HEK293 (cell line): ENCODE measurements around the gene ZNF276.
A peak's percentile ranks its signal among the peaks of the same experiment; 100 is the strongest.

Experiments
- GLI2 ChIP-seq: fragments of 450-650 bp; formaldehyde crosslinking; IDR thresholded peaks from 2 replicates; pipeline ENCODE4; 2017; ENCODE audit warnings: missing biosample characterization, missing genetic modification characterization, low read depth, borderline replicate concordance
- IKZF3 ChIP-seq: fragments of 450-650 bp; IDR thresholded peaks from 2 replicates; pipeline ENCODE4 v1.5.0; 2018; ENCODE audit warnings: missing biosample characterization, mild to moderate bottlenecking, missing genetic modification characterization, moderate library complexity
- ZEB2 ChIP-seq: fragments of 450-650 bp; formaldehyde crosslinking; IDR thresholded peaks from 2 replicates; pipeline ENCODE4 v1.5.1; 2016; ENCODE audit warnings: missing biosample characterization, missing genetic modification characterization
- ZNF146 ChIP-seq: fragments of 450-650 bp; formaldehyde crosslinking; IDR thresholded peaks from 2 replicates; pipeline ENCODE4 v1.5.1; 2016; ENCODE audit warnings: missing biosample characterization, missing genetic modification characterization
- ZNF202 ChIP-seq: fragments of 450-650 bp; formaldehyde crosslinking; IDR thresholded peaks from 2 replicates; pipeline ENCODE4 v1.5.1; 2016; ENCODE audit warnings: missing biosample characterization, missing genetic modification characterization, borderline replicate concordance
- ZNF24 ChIP-seq: fragments of 450-650 bp; formaldehyde crosslinking; IDR thresholded peaks from 2 replicates; pipeline ENCODE4 v1.5.1; 2016; ENCODE audit warnings: missing biosample characterization, missing genetic modification characterization
- ZNF274 ChIP-seq, 2 experiments: fragments of 200-500 bp in 1 of 2; fragments of 450-650 bp in 1 of 2; sonication (Bioruptor generic) in 1 of 2; formaldehyde crosslinking in 1 of 2; IDR thresholded peaks; 2 replicates each; pipeline versions ENCODE4 v1.5.1 to v1.6.1; 2014 to 2016; ENCODE audit warnings: borderline replicate concordance in 1 of 2, inconsistent platforms in 1 of 2, low read length in 1 of 2, missing biosample characterization in 1 of 2, missing genetic modification characterization in 1 of 2
- ZNF292 ChIP-seq: fragments of 450-650 bp; formaldehyde crosslinking; IDR thresholded peaks from 2 replicates; pipeline ENCODE4 v1.5.1; 2016; ENCODE audit warnings: low read depth, missing biosample characterization, missing genetic modification characterization, borderline replicate concordance
- ZNF37A ChIP-seq: fragments of 450-650 bp; IDR thresholded peaks from 2 replicates; pipeline ENCODE4 v1.5.1; 2018; ENCODE audit warnings: missing biosample characterization, missing genetic modification characterization
- ZNF391 ChIP-seq: fragments of 450-650 bp; formaldehyde crosslinking; IDR thresholded peaks from 2 replicates; pipeline ENCODE4 v1.5.1; 2016; ENCODE audit warnings: low read depth, missing biosample characterization, missing genetic modification characterization, borderline replicate concordance
- ZNF416 ChIP-seq: fragments of 450-650 bp; formaldehyde crosslinking; IDR thresholded peaks from 2 replicates; pipeline ENCODE4 v1.5.1; 2016; ENCODE audit warnings: missing biosample characterization, missing genetic modification characterization
- ZNF48 ChIP-seq: fragments of 450-650 bp; formaldehyde crosslinking; IDR thresholded peaks from 2 replicates; pipeline ENCODE4 v1.5.1; 2016; ENCODE audit warnings: missing biosample characterization, missing genetic modification characterization
- ZNF501 ChIP-seq: fragments of 450-650 bp; formaldehyde crosslinking; IDR thresholded peaks from 2 replicates; pipeline ENCODE4 v1.5.1; 2016; ENCODE audit warnings: missing biosample characterization, missing genetic modification characterization
- ZNF510 ChIP-seq: fragments of 450-650 bp; formaldehyde crosslinking; IDR thresholded peaks from 2 replicates; pipeline ENCODE4 v1.5.1; 2018; ENCODE audit warnings: mild to moderate bottlenecking, missing genetic modification characterization, missing biosample characterization; ENCODE audit not compliant: insufficient replicate concordance
- ZNF521 ChIP-seq: fragments of 450-650 bp; formaldehyde crosslinking; IDR thresholded peaks from 2 replicates; pipeline ENCODE4 v1.5.1; 2017; ENCODE audit warnings: missing biosample characterization, mild to moderate bottlenecking, missing genetic modification characterization
- ZNF560 ChIP-seq: fragments of 450-650 bp; formaldehyde crosslinking; IDR thresholded peaks from 2 replicates; pipeline ENCODE4 v1.5.1; 2017; ENCODE audit warnings: missing biosample characterization, missing genetic modification characterization, borderline replicate concordance
- ZNF571 ChIP-seq: fragments of 450-650 bp; formaldehyde crosslinking; IDR thresholded peaks from 2 replicates; pipeline ENCODE4 v1.5.0; 2017; ENCODE audit warnings: missing biosample characterization, missing genetic modification characterization
- ZNF660 ChIP-seq: fragments of 450-650 bp; IDR thresholded peaks from 2 replicates; pipeline ENCODE4 v1.5.1; 2018; ENCODE audit warnings: missing biosample characterization, mild to moderate bottlenecking, missing genetic modification characterization
- ZNF677 ChIP-seq: fragments of 450-650 bp; IDR thresholded peaks from 2 replicates; pipeline ENCODE4 v1.5.0; 2018; ENCODE audit warnings: missing biosample characterization, mild to moderate bottlenecking, missing genetic modification characterization, moderate library complexity
- ZNF747 ChIP-seq: fragments of 450-650 bp; formaldehyde crosslinking; IDR thresholded peaks from 2 replicates; pipeline ENCODE4 v1.5.1; 2016; ENCODE audit warnings: missing biosample characterization, missing genetic modification characterization
- ZNF776 ChIP-seq: fragments of 450-650 bp; formaldehyde crosslinking; IDR thresholded peaks from 2 replicates; pipeline ENCODE4 v1.5.0; 2017; ENCODE audit warnings: missing biosample characterization, missing genetic modification characterization, borderline replicate concordance
- ZNF792 ChIP-seq: fragments of 450-650 bp; formaldehyde crosslinking; IDR thresholded peaks from 2 replicates; pipeline ENCODE4 v1.5.1; 2016; ENCODE audit warnings: missing biosample characterization, missing genetic modification characterization
- ZXDB ChIP-seq: fragments of 450-650 bp; formaldehyde crosslinking; IDR thresholded peaks from 2 replicates; pipeline ENCODE4 v1.5.1; 2016; ENCODE audit warnings: missing biosample characterization, missing genetic modification characterization
- TF ChIP-seq, protein P1 (sequence below): fragments of 450-650 bp; formaldehyde crosslinking; IDR thresholded peaks from 2 replicates; pipeline ENCODE4 v1.5.1; 2016; ENCODE audit warnings: missing biosample characterization, missing genetic modification characterization
- TF ChIP-seq, protein P2 (sequence below): fragments of 450-650 bp; formaldehyde crosslinking; IDR thresholded peaks from 2 replicates; pipeline ENCODE4 v1.5.1; 2017; ENCODE audit warnings: missing biosample characterization, missing genetic modification characterization
- TF ChIP-seq, protein P3 (sequence below): fragments of 450-650 bp; formaldehyde crosslinking; IDR thresholded peaks from 2 replicates; pipeline ENCODE4 v1.5.1; 2017; ENCODE audit warnings: missing biosample characterization, mild to moderate bottlenecking, missing genetic modification characterization, moderate library complexity
- TF ChIP-seq, protein P4 (sequence below): fragments of 450-650 bp; formaldehyde crosslinking; IDR thresholded peaks from 2 replicates; pipeline ENCODE4 v1.5.1; 2016; ENCODE audit warnings: missing biosample characterization, missing genetic modification characterization

The ZNF276 gene

DNA sequence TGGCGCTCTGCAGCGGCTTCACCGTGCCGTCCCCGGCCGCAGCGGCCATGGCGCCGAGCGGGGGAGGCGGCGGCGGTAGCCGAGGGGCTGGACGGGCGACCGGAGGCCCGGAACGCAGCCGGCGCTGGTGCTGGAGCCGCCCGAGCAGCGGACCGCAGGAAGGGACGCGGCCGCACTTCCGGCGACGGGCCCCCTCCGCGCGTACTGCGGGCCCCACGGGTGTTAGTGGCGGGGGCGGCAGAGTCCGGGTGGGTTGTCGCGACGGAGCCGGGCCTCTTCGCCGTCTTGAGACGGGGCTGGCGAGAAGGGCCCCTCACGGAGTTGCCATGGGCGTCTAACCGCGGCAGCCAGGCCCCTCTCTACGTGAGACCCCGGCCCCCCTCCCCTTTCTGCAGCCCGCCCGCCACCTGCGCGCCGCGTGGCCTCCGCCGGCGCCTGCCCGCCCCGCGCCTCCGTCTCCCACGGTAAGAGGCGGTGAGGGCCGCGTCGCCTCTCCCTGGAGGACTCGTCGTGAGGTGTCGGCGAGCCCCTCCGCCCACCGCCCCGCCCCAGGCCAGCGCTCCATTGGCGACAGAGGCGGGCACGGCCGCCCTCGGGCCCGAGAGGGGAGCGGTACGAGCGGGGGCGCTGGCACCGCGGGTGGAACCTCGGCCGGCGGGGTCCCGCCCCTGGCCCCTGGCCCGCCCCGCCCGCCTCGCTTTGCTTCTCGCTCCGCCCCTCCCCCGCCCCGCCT, at the start of gene ZNF276, which contains the start of gene VPS9D1 (continued):
- TF ChIP-seq ZNF274 (IDR thresholded peaks at IDR 0.05; ENCODE audit: low read length) (no peak), ZNF274 (tag by site-specific recombination; IDR thresholded peaks at IDR 0.05; ENCODE audit: borderline replicate concordance) (no peak), ZNF48 (tag by site-specific recombination) (no peak), ZNF37A (tag by site-specific recombination) (no peak), ZNF792 (no peak), ZNF521 (no peak), ZNF416 (tag by site-specific recombination) (no peak), ZEB2 (tag by site-specific recombination) (peak; percentile 33; the same call in 1 of the 2 replicates), ZNF560 (tag by site-specific recombination) (no peak), ZNF776 (tag by site-specific recombination) (no peak), ZNF202 (tag by site-specific recombination) (no peak), ZXDB (tag by site-specific recombination) (peak; percentile 62), GLI2 (tag by site-specific recombination) (no peak), ZNF510 (no peak), ZNF391 (tag by site-specific recombination) (peak; percentile 82; the same call in 1 of the 2 replicates), ZNF747 (tag by site-specific recombination) (no peak), IKZF3 (tag by site-specific recombination) (no peak), ZNF292 (tag by site-specific recombination) (no peak), ZNF660 (tag by site-specific recombination) (peak; percentile 91), ZNF24 (tag by site-specific recombination) (peak; percentile 50; the same call in 1 of the 2 replicates), ZNF571 (tag by site-specific recombination) (no peak), ZNF501 (tag by site-specific recombination) (no peak), ZNF677 (0 out of 2 replicates have a peak, but pooled peaks have one; percentile 42), ZNF146 (tag by site-specific recombination) (no peak)
- TF ChIP-seq, protein P1, sequence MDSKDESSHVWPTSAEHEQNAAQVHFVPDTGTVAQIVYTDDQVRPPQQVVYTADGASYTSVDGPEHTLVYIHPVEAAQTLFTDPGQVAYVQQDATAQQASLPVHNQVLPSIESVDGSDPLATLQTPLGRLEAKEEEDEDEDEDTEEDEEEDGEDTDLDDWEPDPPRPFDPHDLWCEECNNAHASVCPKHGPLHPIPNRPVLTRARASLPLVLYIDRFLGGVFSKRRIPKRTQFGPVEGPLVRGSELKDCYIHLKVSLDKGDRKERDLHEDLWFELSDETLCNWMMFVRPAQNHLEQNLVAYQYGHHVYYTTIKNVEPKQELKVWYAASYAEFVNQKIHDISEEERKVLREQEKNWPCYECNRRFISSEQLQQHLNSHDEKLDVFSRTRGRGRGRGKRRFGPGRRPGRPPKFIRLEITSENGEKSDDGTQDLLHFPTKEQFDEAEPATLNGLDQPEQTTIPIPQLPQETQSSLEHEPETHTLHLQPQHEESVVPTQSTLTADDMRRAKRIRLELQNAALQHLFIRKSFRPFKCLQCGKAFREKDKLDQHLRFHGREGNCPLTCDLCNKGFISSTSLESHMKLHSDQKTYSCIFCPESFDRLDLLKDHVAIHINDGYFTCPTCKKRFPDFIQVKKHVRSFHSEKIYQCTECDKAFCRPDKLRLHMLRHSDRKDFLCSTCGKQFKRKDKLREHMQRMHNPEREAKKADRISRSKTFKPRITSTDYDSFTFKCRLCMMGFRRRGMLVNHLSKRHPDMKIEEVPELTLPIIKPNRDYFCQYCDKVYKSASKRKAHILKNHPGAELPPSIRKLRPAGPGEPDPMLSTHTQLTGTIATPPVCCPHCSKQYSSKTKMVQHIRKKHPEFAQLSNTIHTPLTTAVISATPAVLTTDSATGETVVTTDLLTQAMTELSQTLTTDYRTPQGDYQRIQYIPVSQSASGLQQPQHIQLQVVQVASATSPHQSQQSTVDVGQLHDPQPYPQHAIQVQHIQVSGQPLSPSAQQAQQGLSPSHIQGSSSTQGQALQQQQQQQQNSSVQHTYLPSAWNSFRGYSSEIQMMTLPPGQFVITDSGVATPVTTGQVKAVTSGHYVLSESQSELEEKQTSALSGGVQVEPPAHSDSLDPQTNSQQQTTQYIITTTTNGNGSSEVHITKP (tag by site-specific recombination) = 0 out of 2 replicates have a peak, but pooled peaks have one; percentile 12
- TF ChIP-seq, protein P2, sequence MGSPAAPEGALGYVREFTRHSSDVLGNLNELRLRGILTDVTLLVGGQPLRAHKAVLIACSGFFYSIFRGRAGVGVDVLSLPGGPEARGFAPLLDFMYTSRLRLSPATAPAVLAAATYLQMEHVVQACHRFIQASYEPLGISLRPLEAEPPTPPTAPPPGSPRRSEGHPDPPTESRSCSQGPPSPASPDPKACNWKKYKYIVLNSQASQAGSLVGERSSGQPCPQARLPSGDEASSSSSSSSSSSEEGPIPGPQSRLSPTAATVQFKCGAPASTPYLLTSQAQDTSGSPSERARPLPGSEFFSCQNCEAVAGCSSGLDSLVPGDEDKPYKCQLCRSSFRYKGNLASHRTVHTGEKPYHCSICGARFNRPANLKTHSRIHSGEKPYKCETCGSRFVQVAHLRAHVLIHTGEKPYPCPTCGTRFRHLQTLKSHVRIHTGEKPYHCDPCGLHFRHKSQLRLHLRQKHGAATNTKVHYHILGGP (tag by site-specific recombination) = no peak
- TF ChIP-seq, protein P3, sequence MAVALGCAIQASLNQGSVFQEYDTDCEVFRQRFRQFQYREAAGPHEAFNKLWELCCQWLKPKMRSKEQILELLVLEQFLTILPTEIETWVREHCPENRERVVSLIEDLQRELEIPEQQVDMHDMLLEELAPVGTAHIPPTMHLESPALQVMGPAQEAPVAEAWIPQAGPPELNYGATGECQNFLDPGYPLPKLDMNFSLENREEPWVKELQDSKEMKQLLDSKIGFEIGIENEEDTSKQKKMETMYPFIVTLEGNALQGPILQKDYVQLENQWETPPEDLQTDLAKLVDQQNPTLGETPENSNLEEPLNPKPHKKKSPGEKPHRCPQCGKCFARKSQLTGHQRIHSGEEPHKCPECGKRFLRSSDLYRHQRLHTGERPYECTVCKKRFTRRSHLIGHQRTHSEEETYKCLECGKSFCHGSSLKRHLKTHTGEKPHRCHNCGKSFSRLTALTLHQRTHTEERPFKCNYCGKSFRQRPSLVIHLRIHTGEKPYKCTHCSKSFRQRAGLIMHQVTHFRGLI (tag by site-specific recombination) = no peak
- TF ChIP-seq, protein P4, sequence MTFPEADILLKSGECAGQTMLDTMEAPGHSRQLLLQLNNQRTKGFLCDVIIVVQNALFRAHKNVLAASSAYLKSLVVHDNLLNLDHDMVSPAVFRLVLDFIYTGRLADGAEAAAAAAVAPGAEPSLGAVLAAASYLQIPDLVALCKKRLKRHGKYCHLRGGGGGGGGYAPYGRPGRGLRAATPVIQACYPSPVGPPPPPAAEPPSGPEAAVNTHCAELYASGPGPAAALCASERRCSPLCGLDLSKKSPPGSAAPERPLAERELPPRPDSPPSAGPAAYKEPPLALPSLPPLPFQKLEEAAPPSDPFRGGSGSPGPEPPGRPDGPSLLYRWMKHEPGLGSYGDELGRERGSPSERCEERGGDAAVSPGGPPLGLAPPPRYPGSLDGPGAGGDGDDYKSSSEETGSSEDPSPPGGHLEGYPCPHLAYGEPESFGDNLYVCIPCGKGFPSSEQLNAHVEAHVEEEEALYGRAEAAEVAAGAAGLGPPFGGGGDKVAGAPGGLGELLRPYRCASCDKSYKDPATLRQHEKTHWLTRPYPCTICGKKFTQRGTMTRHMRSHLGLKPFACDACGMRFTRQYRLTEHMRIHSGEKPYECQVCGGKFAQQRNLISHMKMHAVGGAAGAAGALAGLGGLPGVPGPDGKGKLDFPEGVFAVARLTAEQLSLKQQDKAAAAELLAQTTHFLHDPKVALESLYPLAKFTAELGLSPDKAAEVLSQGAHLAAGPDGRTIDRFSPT (tag by site-specific recombination) = no peak
